HG02885 (cell line): ENCODE results near the gene PTPRD.
"Not testable (repeated sequence)": the region's sequence is repeated elsewhere in the genome, so short reads cannot be mapped to it uniquely, and the experiment has no call there.

ENCODE experiments used
- ATAC-seq: cut with Tn5 transposase; IDR thresholded peaks from one replicate; pipeline ENCODE4 v1.9.1; 2021; ENCODE audit warnings: mild to moderate bottlenecking; ENCODE audit not compliant: unreplicated experiment, poor library complexity

Gene PTPRD

GRCh38 chr9:10003047-10003446 is 609.8 kb downstream of the PTPRD start:
- ATAC-seq: no peak

- no peak for ATAC-seq
Observed at GRCh38 chr9:10000669-10001068, 612.1 kb downstream of the PTPRD start.

- ATAC-seq: peak; percentile 69
Observed at GRCh38 chr9:9998491-9999287, 614.1 kb downstream of the PTPRD start.

- no peak for ATAC-seq
Observed at GRCh38 chr9:9997585-9997984, 615.2 kb downstream of the PTPRD start.

GRCh38 chr9:9996259-9996658 is 616.5 kb downstream of the PTPRD start:
- ATAC-seq: no peak

- ATAC-seq: no peak
Observed at GRCh38 chr9:9992936-9993335, 619.9 kb downstream of the PTPRD start.

- ATAC-seq: no peak
Observed at GRCh38 chr9:9973062-9973461, 639.7 kb downstream of the PTPRD start.

- ATAC-seq: no peak
Observed at GRCh38 chr9:9970514-9970913, 642.3 kb downstream of the PTPRD start.

GRCh38 chr9:9963841-9964240 is 649.0 kb downstream of the PTPRD start:
- no peak for ATAC-seq

- ATAC-seq: no peak
Observed at GRCh38 chr9:9961934-9962333, 650.9 kb downstream of the PTPRD start.

- ATAC-seq: no peak
Observed at GRCh38 chr9:9961487-9961886, 651.3 kb downstream of the PTPRD start.

- ATAC-seq: no peak
Observed at GRCh38 chr9:9951556-9952160, 661.1 kb downstream of the PTPRD start.

- ATAC-seq: no peak
Observed at GRCh38 chr9:9950813-9951212, 662.0 kb downstream of the PTPRD start.

- ATAC-seq: no peak
Observed at GRCh38 chr9:9949978-9950377, 662.8 kb downstream of the PTPRD start.

- ATAC-seq: no peak
Observed at GRCh38 chr9:9949368-9949767, 663.4 kb downstream of the PTPRD start.

- no peak for ATAC-seq
Observed at GRCh38 chr9:9945966-9946365, 666.8 kb downstream of the PTPRD start.

GRCh38 chr9:9942764-9943424 is 669.9 kb downstream of the PTPRD start:
- ATAC-seq: peak; percentile 88

GRCh38 chr9:9938432-9938831 is 674.4 kb downstream of the PTPRD start:
- no peak for ATAC-seq

GRCh38 chr9:9931464-9931863 is 681.3 kb downstream of the PTPRD start:
- not testable (repeated sequence) for ATAC-seq

- no peak for ATAC-seq
Observed at GRCh38 chr9:9924376-9924775, 688.4 kb downstream of the PTPRD start.

GRCh38 chr9:9921805-9922204 is 691.0 kb downstream of the PTPRD start:
- no peak for ATAC-seq
